ENCODE measurements around the gene FBXO36. TPM values are rescaled to one million over a fixed set of nuclear protein-coding genes. Genes with fewer than 3 reads are reported as not detected.

The FBXO36 gene
- total and polyA plus RNA-seq, 2 donors (not counting 3 experiments of a cell fraction or from before 2014, with no cell fraction given): 0.53 to 1.2 TPM

DNA sequence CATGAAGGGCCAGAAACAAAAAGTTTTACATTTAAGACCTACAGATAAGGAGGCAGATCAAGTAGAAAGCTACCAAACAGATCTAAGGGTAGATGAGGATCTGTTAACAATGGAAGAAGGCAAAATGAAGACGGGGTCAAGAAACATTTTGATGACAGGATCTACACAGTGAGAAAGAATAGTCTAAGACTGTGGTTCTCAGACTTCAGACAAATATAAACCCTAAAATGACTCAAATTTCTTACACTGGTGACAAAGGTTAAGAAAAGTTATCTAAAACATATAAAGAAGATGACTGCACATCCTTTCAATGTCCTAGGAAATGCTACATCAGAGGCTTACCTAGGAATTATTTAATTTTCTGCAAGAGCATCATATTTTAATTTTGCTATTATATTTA, 34.9 kb upstream of the FBXO36 start:
- CTCF ChIA-PET: interaction anchor here (1.7 kb wide), 1 partner anchor 86 kb away, joined by 5 read pairs; no protein-coding TSS in a partner anchor
- TF ChIP-seq GATA2 (IDR thresholded peaks at IDR 0.05; ENCODE audit: insufficient read depth, insufficient read length, low read depth, low read length): no peak
- no peak for TF ChIP-seq MYC (IDR thresholded peaks at IDR 0.05; ENCODE audit: low read depth, low read length)
- no peak for TF ChIP-seq FOS (IDR thresholded peaks at IDR 0.05; ENCODE audit: borderline replicate concordance, insufficient read depth, low read length)
- TF ChIP-seq, protein P1, sequence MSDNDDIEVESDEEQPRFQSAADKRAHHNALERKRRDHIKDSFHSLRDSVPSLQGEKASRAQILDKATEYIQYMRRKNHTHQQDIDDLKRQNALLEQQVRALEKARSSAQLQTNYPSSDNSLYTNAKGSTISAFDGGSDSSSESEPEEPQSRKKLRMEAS (IDR thresholded peaks at IDR 0.05; ENCODE audit: insufficient read depth, insufficient read length): no peak
- TF ChIP-seq EZH2 (IDR thresholded peaks at IDR 0.05; ENCODE audit: borderline replicate concordance, low read depth, low read length, severe bottlenecking): no peak
- no peak for TF ChIP-seq CTCF (IDR thresholded peaks at IDR 0.05; ENCODE audit: extremely low read depth in 1 of 2, insufficient read depth in 1 of 2, low read depth in 1 of 2, low read length in 2 of 2)
- no peak for TF ChIP-seq JUN (IDR thresholded peaks at IDR 0.05; ENCODE audit: borderline replicate concordance, insufficient read depth, insufficient read length, low read depth)
- TF ChIP-seq POLR2AphosphoS5 (IDR thresholded peaks at IDR 0.05; ENCODE audit: insufficient read depth, low read depth, low read length): no peak
- no peak for TF ChIP-seq POLR2A (IDR thresholded peaks at IDR 0.05; ENCODE audit: low read depth, low read length)
- FAIRE-seq: no peak
- dilution Hi-C loops (cut with MboI; ENCODE audit: extremely low pct_ligation_motif_present, low sequenced_read_pairs) (no loop called here), intact Hi-C loops (cut with micrococcal nuclease) (no loop called here)
- Histone ChIP-seq H3K79me2 (ENCODE audit: control insufficient read depth, insufficient read depth, low read length) (peaks cover 95% of the 10 kb centered on the region), H3K36me3 (ENCODE audit: control insufficient read depth in 2 of 2, extremely low read depth in 1 of 2, insufficient read depth in 2 of 2, low read length in 2 of 2) (peaks cover 0 to 2% of the 10 kb centered on the region in 2 experiments), H3K4me1 (ENCODE audit: control insufficient read depth, extremely low read depth, insufficient read depth, low read length) (peaks cover 2% of the 10 kb centered on the region), H3K27ac (ENCODE audit: insufficient read depth, low read depth, low read length) (no peak overlapping the region), H3K9ac (replicated peaks; ENCODE audit: extremely low read depth, insufficient read depth, low read length) (no peak overlapping the region), H3K4me3 (replicated peaks in 1 of 3; ENCODE audit: insufficient read depth in 1 of 3, low read depth in 1 of 3, low read length in 3 of 3) (no peak overlapping the region), H3K9me1 (replicated peaks; ENCODE audit: control insufficient read depth, extremely low read depth, insufficient read depth, low read length) (no peaks in the 10 kb centered on the region), H2AFZ (ENCODE audit: low read depth, low read length) (no peak overlapping the region), H3K9me3 (replicated peaks; ENCODE audit: control insufficient read depth, insufficient read depth, low read length) (no peaks in the 10 kb centered on the region), H3K27me3 (ENCODE audit: control insufficient read depth in 2 of 2, insufficient read depth in 2 of 2, low read length in 2 of 2) (no peaks in the 10 kb centered on the region), H3K4me2 (ENCODE audit: insufficient read depth, low read length) (no peak overlapping the region), H4K20me1 (replicated peaks; ENCODE audit: control insufficient read depth, extremely low read depth, insufficient read depth, low read length) (peaks cover 16% of the 10 kb centered on the region)
- DNase-seq (ENCODE audit: low read depth, low spot score): no peak
- no TSS peak for BruUV-seq (replicated peaks)
- POLR2A ChIA-PET: no interaction called here
